Hepatocyte (in vitro differentiated cells): ENCODE results near the gene GPRC5B. TPM values are rescaled to one million over a fixed set of nuclear protein-coding genes. Genes with fewer than 3 reads are reported as not detected.

Source experiments
- DNase-seq: peaks from one replicate; pipeline ENCODE4 v3.0.0-alpha.2; 2016; ENCODE audit warnings: low spot score
- H2AFZ ChIP-seq: fragments of 200-600 bp; sonication (generic); 2 replicates; pipeline ENCODE4 v1.6.0; 2016; ENCODE audit warnings: antibody characterized with exemption, mild to moderate bottlenecking
- H3K27ac ChIP-seq: fragments of 200-600 bp; sonication (generic); 2 replicates; pipeline ENCODE4 v1.5.1; 2016; ENCODE audit warnings: mild to moderate bottlenecking
- H3K27me3 ChIP-seq: fragments of 200-600 bp; sonication (generic); 2 replicates; pipeline ENCODE4 v1.6.1; 2016
- H3K36me3 ChIP-seq: fragments of 200-600 bp; sonication (generic); replicated peaks from 2 replicates; pipeline ENCODE4 v1.5.1; 2016; ENCODE audit warnings: low read depth; ENCODE audit not compliant: insufficient read depth
- H3K4me1 ChIP-seq: fragments of 200-600 bp; sonication (generic); 2 replicates; pipeline ENCODE4 v1.5.1; 2016; ENCODE audit warnings: mild to moderate bottlenecking, moderate library complexity; ENCODE audit not compliant: insufficient read depth
- H3K4me2 ChIP-seq: fragments of 200-600 bp; sonication (generic); 2 replicates; pipeline ENCODE4 v1.6.0; 2016
- H3K4me3 ChIP-seq: fragments of 200-600 bp; sonication (generic); 2 replicates; pipeline ENCODE4 v1.5.1; 2016; ENCODE audit warnings: mild to moderate bottlenecking
- H3K79me2 ChIP-seq: fragments of 200-600 bp; sonication (generic); 2 replicates; pipeline ENCODE4 v1.6.0; 2017; ENCODE audit warnings: mild to moderate bottlenecking
- H3K9me2 ChIP-seq: fragments of 200-600 bp; sonication (generic); replicated peaks from 2 replicates; pipeline ENCODE4 v1.6.0; 2017; ENCODE audit warnings: mild to moderate bottlenecking; ENCODE audit not compliant: insufficient read depth
- H3K9me3 ChIP-seq: fragments of 200-600 bp; sonication (generic); 2 replicates; pipeline ENCODE4 v1.5.1; 2016; ENCODE audit warnings: low read depth, mild to moderate bottlenecking
- H4K20me1 ChIP-seq: fragments of 200-600 bp; sonication (generic); 2 replicates; pipeline ENCODE4 v1.6.0; 2016; ENCODE audit warnings: mild to moderate bottlenecking; ENCODE audit not compliant: insufficient read depth, poor library complexity, severe bottlenecking
- CTCF ChIP-seq: fragments of 200-600 bp; sonication (generic); IDR thresholded peaks from 2 replicates; pipeline ENCODE4 v1.5.1; 2016; ENCODE audit warnings: antibody characterized with exemption, mild to moderate bottlenecking; ENCODE audit not compliant: poor library complexity
- EZH2 ChIP-seq: fragments of 200-600 bp; sonication (generic); IDR thresholded peaks from 2 replicates; pipeline ENCODE4 v1.6.1; 2016; ENCODE audit warnings: antibody characterized with exemption, mild to moderate bottlenecking, borderline replicate concordance
- EZH2phosphoT487 ChIP-seq: fragments of 200-600 bp; sonication (generic); IDR thresholded peaks from one replicate; pipeline ENCODE4 v1.6.1; 2018; ENCODE audit warnings: antibody characterized with exemption, mild to moderate bottlenecking, low read depth, moderate library complexity; ENCODE audit not compliant: unreplicated experiment, severe bottlenecking
- WGBS: methylation state at CpG from one replicate; pipeline ENCODE4 v1.1.6; 2016; ENCODE audit warnings: low lambda C conversion rate; ENCODE audit errors: missing lambda C conversion rate; 5-methylcytosine and 5-hydroxymethylcytosine counted together
- polyA plus RNA-seq: library from polyadenylated mRNA; unstranded; fragments of >200 nt; fragmentation: Nextera tagmentation; extraction: Ambion mirVana; gene quantifications from 2 replicates; pipeline ENCODE4 v1.2.1, GENCODE V29; 2016
- total RNA-seq: library from RNA; depleted of rRNA; stranded (reverse); fragments of >200 nt; gene quantifications from 2 replicates; pipeline ENCODE4 v1.2.3, GENCODE V29; 2014

Gene GPRC5B
- total and polyA plus RNA-seq, 2 experiments from 2014 or later: 36.2 to 73.1 TPM

GRCh38 chr16:19860166-19861041 is 24.2 kb downstream of the GPRC5B start:
- no peaks in the 10 kb centered on the region for H3K36me3 ChIP-seq
- no peaks in the 10 kb centered on the region for H3K9me3 ChIP-seq
- H2AFZ ChIP-seq: no peak overlapping the region
- WGBS: 55% methylated on average over 21 of the region's 21 CpGs
- no peaks in the 10 kb centered on the region for H4K20me1 ChIP-seq
- H3K4me2 ChIP-seq: no peak overlapping the region
- TF ChIP-seq EZH2: no peak
- no peak for TF ChIP-seq EZH2phosphoT487
- TF ChIP-seq CTCF: no peak
- H3K27ac ChIP-seq: peak overlapping the region; percentile 65
- peak; percentile 39 for DNase-seq
- no peaks in the 10 kb centered on the region for H3K4me1 ChIP-seq
- H3K4me3 ChIP-seq: no peak overlapping the region
- no peaks in the 10 kb centered on the region for H3K9me2 ChIP-seq
- H3K27me3 ChIP-seq: no peaks in the 10 kb centered on the region
- no peaks in the 10 kb centered on the region for H3K79me2 ChIP-seq

GRCh38 chr16:19859603-19860002 is 25.0 kb downstream of the GPRC5B start:
- Histone ChIP-seq H3K36me3 (no peaks in the 10 kb centered on the region), H3K9me3 (no peaks in the 10 kb centered on the region), H3K27me3 (no peaks in the 10 kb centered on the region), H4K20me1 (no peaks in the 10 kb centered on the region), H3K9me2 (no peaks in the 10 kb centered on the region), H3K4me1 (no peaks in the 10 kb centered on the region), H3K4me3 (no peak overlapping the region), H2AFZ (no peak overlapping the region), H3K27ac (peak overlapping the region; percentile 65), H3K79me2 (no peaks in the 10 kb centered on the region), H3K4me2 (no peak overlapping the region)
- TF ChIP-seq CTCF: no peak
- no peak for TF ChIP-seq EZH2
- no peak for TF ChIP-seq EZH2phosphoT487
- no peak for DNase-seq
- 96% methylated on average over 4 of the region's 4 CpGs for WGBS

- no peak overlapping the region for H2AFZ ChIP-seq
- no peaks in the 10 kb centered on the region for H3K27me3 ChIP-seq
- no peak overlapping the region for H3K27ac ChIP-seq
- no peaks in the 10 kb centered on the region for H3K4me1 ChIP-seq
- 97% methylated on average over 9 of the region's 9 CpGs for WGBS
- no peak for TF ChIP-seq CTCF
- TF ChIP-seq EZH2: no peak
- TF ChIP-seq EZH2phosphoT487: no peak
- H3K9me2 ChIP-seq: no peaks in the 10 kb centered on the region
- no peaks in the 10 kb centered on the region for H4K20me1 ChIP-seq
- H3K36me3 ChIP-seq: no peaks in the 10 kb centered on the region
- DNase-seq: no peak
- H3K79me2 ChIP-seq: no peaks in the 10 kb centered on the region
- H3K4me2 ChIP-seq: no peak overlapping the region
- H3K4me3 ChIP-seq: no peak overlapping the region
- H3K9me3 ChIP-seq: no peaks in the 10 kb centered on the region
These were observed 25.5 kb downstream of the GPRC5B start for GRCh38 chr16:19859166-19859565.
